NCI-H128 (cell line): Measurements from ENCODE around the gene TRIM22.

Experiments used
- DNase-seq: peaks from one replicate; lab custom pipeline; 2025; ENCODE audit not compliant: unreplicated experiment; lab: John Stamatoyannopoulos, UW

Gene TRIM22

DNA sequence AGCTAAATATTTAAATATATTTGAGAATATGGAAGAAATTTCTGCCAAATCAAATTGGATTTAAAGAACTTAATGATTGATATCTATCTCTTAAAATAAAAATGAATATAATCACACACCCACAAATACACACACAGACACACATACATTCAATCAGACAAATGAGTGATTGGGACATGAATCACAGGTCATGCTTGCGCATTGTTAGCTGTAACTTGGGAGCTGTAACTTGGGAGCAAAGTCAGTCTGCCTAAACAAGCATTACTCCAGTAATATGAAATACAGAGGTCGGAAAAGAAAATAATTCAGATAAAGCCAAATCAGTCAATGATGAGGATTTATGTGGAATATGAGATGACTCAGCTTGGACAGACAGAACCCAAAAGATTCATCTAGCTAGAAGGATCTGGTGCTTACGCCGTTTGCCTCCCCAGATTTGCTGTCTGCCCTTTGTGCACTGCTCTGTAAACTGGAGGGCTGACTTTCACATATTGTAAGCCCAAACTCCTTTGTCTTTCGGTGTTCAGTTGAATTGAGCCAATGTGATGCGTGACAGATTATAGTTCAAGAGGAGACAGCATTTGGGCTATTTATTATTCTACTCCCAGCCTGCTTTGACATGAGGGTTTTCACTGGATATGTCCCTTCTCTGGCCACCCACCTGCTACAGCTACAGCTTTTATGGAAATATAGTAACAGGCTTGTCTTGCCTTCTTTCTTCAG lies 48.2 kb downstream of the TRIM22 start:
- no peak for DNase-seq

DNA sequence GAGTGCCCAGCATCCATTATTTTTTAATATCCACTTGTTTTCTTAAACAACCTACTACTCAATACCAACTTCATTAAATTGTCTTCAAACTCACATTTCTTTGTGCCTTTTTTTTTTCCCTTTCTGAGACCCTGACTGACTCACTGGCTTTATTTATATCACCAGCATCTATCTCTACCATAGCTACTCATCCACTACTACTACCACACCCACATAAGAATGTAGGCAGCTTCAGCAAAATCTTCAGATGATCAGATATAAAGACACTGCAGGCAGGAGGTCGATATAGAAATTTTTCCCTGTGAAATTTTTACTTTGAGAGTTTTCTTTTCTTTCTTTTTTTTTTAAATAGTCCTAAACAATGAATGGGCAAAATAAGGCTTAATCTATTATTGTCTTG lies 48.8 kb downstream of the TRIM22 start:
- DNase-seq = no peak

DNA sequence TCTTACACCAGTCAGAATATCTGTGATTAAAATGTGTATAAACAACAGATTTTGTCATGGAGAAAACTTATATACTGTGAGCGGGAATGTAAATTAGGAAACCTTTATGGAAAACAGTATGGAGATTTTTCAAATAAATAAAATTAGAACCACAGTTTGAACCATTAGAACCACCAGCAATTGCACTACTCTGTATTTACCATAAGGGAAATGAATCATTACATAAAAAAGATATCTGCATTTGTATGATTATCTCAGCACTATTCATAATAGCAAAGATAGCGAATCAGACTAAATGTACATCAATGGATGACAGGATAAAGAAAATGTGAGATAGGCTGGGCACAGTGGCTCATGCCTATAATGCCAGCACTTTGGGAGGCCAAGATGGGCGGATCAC lies 57.0 kb downstream of the TRIM22 start:
- no peak for DNase-seq

DNA sequence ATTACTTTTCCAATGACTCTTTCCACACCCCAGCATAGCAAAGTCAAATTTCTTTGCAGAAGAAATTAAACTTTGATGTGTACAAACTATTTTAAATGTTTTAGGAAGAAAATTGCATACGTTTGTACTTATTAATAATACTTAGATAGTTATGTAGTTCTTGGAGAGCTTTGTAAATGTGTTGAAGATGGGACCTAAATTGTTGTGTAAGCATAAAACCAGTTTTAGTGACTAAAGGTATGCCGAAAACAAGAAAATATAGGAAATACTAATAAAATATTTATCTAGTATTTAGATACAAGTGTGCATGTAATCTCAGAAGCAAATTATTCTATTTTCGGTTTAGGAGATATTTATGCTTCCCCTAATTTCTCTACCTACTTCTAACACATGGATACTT lies 60.2 kb downstream of the TRIM22 start:
- DNase-seq = no peak

DNA sequence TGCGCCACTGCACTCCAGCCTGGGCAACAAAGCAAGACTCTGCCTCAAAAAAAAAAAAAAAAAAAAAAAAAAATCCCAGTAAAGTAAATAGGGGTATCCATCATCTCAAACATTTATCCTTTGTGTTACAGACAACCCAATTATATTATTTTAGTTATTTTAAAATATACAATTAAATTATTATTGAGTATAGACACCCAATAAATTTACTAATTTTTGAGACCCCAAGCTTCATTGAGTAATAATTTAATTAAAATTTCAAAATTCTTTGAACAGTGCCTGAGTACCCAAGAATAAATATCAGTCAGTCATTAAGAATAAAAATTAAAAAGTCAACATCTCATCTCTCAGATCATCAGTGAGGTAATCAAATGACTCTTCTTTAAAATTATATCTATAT lies 64.4 kb downstream of the TRIM22 start, which contains the start of gene OR52N4:
OR52N4 (plus strand) TSS at position 301 of the 400 bp plus-strand sequence. CDS start 498 bp downstream, outside the sequence.
- DNase-seq = no peak
